IPS-18a (cell line): ENCODE results near the gene ANO6.

Source experiments
- H3K27ac ChIP-seq: one replicate; pipeline ENCODE4 v1.5.1; 2013; ENCODE audit warnings: low read length
- H3K27me3 ChIP-seq: one replicate; pipeline ENCODE4 v1.6.1; 2013; ENCODE audit warnings: mild to moderate bottlenecking, low read length; ENCODE audit not compliant: control insufficient read depth, insufficient read depth
- H3K36me3 ChIP-seq: one replicate; pipeline ENCODE4 v1.6.1; 2013; ENCODE audit warnings: low read depth, low read length; ENCODE audit not compliant: control insufficient read depth
- H3K4me1 ChIP-seq: one replicate; pipeline ENCODE4 v1.6.1; 2013; ENCODE audit warnings: low read depth, low read length; ENCODE audit not compliant: control insufficient read depth
- H3K4me3 ChIP-seq: one replicate; pipeline ENCODE4 v1.5.1; 2013; ENCODE audit warnings: low read length
- H3K9ac ChIP-seq: one replicate; pipeline ENCODE4 v1.6.1; 2013; ENCODE audit warnings: mild to moderate bottlenecking, low read length, moderate library complexity
- H3K9me3 ChIP-seq: one replicate; pipeline ENCODE4 v1.6.1; 2013; ENCODE audit warnings: low read depth, low read length; ENCODE audit not compliant: control insufficient read depth

The ANO6 gene

DNA sequence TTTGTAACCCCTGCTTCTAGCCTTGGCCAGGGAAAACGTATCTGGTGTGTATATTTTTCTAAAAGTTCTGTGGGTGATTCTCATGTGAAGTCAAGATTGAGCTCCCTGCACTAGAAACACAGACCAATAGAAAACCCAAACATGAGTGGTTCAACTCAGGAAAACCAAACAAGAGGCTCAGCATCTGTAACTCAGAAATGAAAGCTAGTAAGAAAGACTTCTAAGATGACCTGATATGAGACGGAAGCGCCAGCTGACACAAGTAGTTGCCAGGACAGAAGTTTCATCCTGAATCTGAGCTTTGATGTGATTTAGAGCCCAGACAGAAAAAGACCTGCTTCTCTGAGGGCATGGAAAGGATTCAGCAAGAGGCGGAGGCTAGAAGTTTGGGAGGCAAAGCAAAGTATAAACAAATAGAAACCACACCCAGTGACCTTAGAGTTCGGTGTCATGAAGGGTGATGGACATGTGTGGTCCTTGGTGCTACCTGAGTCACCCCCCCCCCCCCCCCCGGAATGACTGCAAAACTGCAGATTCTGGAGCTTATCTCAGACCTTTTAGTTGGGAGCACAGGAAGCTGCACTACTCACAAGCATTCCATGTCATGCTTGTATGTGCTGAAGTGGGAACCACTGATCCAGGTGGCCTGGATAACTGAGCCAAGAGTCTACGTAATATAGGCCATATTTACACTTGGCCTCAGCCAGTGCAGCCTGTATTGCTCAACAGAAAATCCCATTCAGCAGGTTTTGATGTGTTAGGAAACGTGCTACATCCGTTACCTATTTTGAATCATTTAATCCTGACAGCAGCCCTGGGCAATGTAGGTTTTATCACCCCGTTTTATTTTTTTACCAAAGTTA, 191.3 kb downstream of the ANO6 start:
- Histone ChIP-seq H3K9me3 (no peaks in the 10 kb centered on the region), H3K4me1 (no peaks in the 10 kb centered on the region), H3K36me3 (peaks cover 66% of the 10 kb centered on the region), H3K27me3 (no peaks in the 10 kb centered on the region), H3K4me3 (no peak overlapping the region), H3K9ac (no peak overlapping the region), H3K27ac (no peak overlapping the region)

GRCh38 chr12:45407981-45408728, 192.3 kb downstream of the ANO6 start:
- Histone ChIP-seq H3K4me1 (no peaks in the 10 kb centered on the region), H3K9me3 (no peaks in the 10 kb centered on the region), H3K9ac (no peak overlapping the region), H3K36me3 (peaks cover 64% of the 10 kb centered on the region), H3K27me3 (no peaks in the 10 kb centered on the region), H3K4me3 (no peak overlapping the region), H3K27ac (no peak overlapping the region)

DNA sequence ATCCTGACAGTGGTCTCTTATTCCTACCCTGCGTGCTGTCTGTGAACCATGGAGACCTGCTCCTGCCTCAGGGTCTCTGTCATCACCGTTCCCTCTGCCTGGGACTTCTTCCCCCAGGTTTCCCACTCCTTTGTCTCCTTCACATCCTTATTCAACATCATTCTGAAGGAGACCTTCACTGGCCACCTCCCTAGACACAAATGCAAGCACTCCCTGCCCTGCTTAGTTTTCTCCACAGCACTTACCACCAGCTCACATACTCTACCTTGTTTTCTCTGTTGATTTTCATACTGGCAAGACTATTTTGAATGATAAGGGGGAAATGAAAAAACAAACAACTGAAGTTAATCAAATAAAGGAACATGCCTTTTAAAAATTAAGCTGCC, 192.8 kb downstream of the ANO6 start:
- Histone ChIP-seq H3K9ac (no peak overlapping the region), H3K27ac (no peak overlapping the region), H3K36me3 (peaks cover 59% of the 10 kb centered on the region), H3K27me3 (no peaks in the 10 kb centered on the region), H3K4me1 (no peaks in the 10 kb centered on the region), H3K4me3 (no peak overlapping the region), H3K9me3 (no peaks in the 10 kb centered on the region)

- H3K9ac ChIP-seq, result no peak overlapping the region
- no peak overlapping the region for H3K27ac ChIP-seq
- H3K9me3 ChIP-seq, result no peaks in the 10 kb centered on the region
- H3K36me3 ChIP-seq, result peaks cover 50% of the 10 kb centered on the region
- H3K4me3 ChIP-seq, result no peak overlapping the region
- no peaks in the 10 kb centered on the region for H3K27me3 ChIP-seq
- no peaks in the 10 kb centered on the region for H3K4me1 ChIP-seq
These were observed 194.1 kb downstream of the ANO6 start for GRCh38 chr12:45409966-45410365.

- H3K9ac ChIP-seq, result no peak overlapping the region
- H3K36me3 ChIP-seq, result peaks cover 48% of the 10 kb centered on the region
- no peaks in the 10 kb centered on the region for H3K27me3 ChIP-seq
- no peak overlapping the region for H3K27ac ChIP-seq
- H3K4me1 ChIP-seq, result no peaks in the 10 kb centered on the region
- H3K9me3 ChIP-seq, result no peaks in the 10 kb centered on the region
- H3K4me3 ChIP-seq, result no peak overlapping the region
These were observed 195.7 kb downstream of the ANO6 start for GRCh38 chr12:45411626-45412025.

- no peak overlapping the region for H3K4me3 ChIP-seq
- peaks cover 32% of the 10 kb centered on the region for H3K36me3 ChIP-seq
- no peaks in the 10 kb centered on the region for H3K4me1 ChIP-seq
- no peaks in the 10 kb centered on the region for H3K27me3 ChIP-seq
- no peak overlapping the region for H3K27ac ChIP-seq
- H3K9me3 ChIP-seq, result no peaks in the 10 kb centered on the region
- no peak overlapping the region for H3K9ac ChIP-seq
These were observed 199.5 kb downstream of the ANO6 start for GRCh38 chr12:45415393-45415817.

DNA sequence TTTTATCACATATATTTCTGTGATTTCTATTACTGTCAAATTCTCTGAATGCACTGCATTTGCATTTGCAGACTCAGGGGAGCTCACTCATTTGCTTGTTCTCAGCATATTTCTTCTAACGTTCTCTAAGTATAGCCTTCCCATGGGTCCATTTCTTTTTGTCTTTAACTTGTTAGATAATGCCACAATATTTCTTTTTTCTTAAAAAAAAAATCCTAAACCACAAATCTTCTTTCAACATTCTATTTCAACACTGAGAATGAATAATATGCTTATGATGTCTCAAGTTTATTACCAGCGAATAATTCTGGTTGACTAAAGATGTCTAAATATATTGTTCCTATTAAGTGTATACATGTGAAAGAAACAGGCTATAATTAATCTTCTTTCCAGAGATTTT, 200.2 kb downstream of the ANO6 start:
- Histone ChIP-seq H3K9ac (no peak overlapping the region), H3K4me1 (no peaks in the 10 kb centered on the region), H3K36me3 (peaks cover 34% of the 10 kb centered on the region), H3K27me3 (no peaks in the 10 kb centered on the region), H3K4me3 (no peak overlapping the region), H3K27ac (no peak overlapping the region), H3K9me3 (no peaks in the 10 kb centered on the region)

- peaks cover 23% of the 10 kb centered on the region for H3K36me3 ChIP-seq
- no peak overlapping the region for H3K27ac ChIP-seq
- H3K4me3 ChIP-seq, result no peak overlapping the region
- no peaks in the 10 kb centered on the region for H3K4me1 ChIP-seq
- H3K9ac ChIP-seq, result no peak overlapping the region
- H3K27me3 ChIP-seq, result no peaks in the 10 kb centered on the region
- H3K9me3 ChIP-seq, result no peaks in the 10 kb centered on the region
These were observed 202.6 kb downstream of the ANO6 start for GRCh38 chr12:45418520-45418919.

- H3K4me3 ChIP-seq, result no peak overlapping the region
- H3K27ac ChIP-seq, result no peak overlapping the region
- peaks cover 26% of the 10 kb centered on the region for H3K36me3 ChIP-seq
- H3K9ac ChIP-seq, result no peak overlapping the region
- H3K27me3 ChIP-seq, result no peaks in the 10 kb centered on the region
- no peaks in the 10 kb centered on the region for H3K9me3 ChIP-seq
- no peaks in the 10 kb centered on the region for H3K4me1 ChIP-seq
These were observed 203.5 kb downstream of the ANO6 start for GRCh38 chr12:45419317-45419814.

DNA sequence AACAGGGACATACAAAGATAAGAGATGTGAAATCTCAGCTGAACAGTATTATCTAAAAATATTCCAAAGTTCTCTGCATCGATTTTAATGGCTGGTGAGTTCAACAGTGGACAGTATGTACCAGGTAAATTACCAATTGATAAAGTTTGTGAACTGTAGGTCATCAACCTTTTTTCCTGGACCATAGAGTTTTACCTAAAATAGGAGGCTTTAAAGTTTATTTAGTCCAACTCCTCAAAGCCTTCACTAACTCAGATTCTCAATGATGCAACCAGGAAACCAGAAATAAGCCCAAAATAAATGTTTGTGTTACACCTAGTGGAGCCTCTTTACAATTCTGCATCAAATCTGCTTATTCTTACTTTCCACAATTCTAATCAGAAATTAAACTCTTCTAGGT, 205.8 kb downstream of the ANO6 start:
- no peaks in the 10 kb centered on the region for H3K9me3 ChIP-seq
- H3K9ac ChIP-seq, result no peak overlapping the region
- no peak overlapping the region for H3K4me3 ChIP-seq
- no peaks in the 10 kb centered on the region for H3K27me3 ChIP-seq
- peaks cover 11% of the 10 kb centered on the region for H3K4me1 ChIP-seq
- no peak overlapping the region for H3K27ac ChIP-seq
- H3K36me3 ChIP-seq, result peaks cover 21% of the 10 kb centered on the region

- H3K4me3 ChIP-seq, result no peak overlapping the region
- H3K9ac ChIP-seq, result no peak overlapping the region
- peaks cover 16% of the 10 kb centered on the region for H3K36me3 ChIP-seq
- no peaks in the 10 kb centered on the region for H3K9me3 ChIP-seq
- peaks cover 11% of the 10 kb centered on the region for H3K4me1 ChIP-seq
- no peaks in the 10 kb centered on the region for H3K27me3 ChIP-seq
- no peak overlapping the region for H3K27ac ChIP-seq
These were observed 208.0 kb downstream of the ANO6 start for GRCh38 chr12:45423931-45424330.
